Measurements from ENCODE around the gene IL17D. TPM values are rescaled to one million over a fixed set of nuclear protein-coding genes. Genes with fewer than 3 reads are reported as not detected.

Gene IL17D
- total and polyA plus RNA-seq, 2 experiments from 2014 or later: 1.6 to 2.3 TPM

DNA sequence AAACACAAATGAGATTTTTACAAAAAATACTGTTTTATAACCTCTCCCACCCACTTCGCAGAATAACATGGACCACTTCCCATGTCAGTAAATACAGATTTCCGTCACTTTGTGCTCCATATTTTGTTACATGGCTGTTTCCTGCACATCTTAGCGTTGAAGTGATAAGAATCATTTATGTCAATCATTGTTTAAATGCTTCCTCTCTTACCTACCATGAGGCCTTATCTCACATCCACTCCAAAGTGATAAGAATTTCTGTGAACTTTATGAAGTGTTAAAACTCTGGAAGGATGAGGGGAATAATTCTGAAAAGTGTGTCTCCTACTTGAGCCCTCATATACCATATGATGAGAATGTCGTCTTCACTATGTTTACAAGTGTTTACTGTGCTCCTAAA is 36.6 kb upstream of the IL17D start (continued):
- TF ChIP-seq, protein P1, sequence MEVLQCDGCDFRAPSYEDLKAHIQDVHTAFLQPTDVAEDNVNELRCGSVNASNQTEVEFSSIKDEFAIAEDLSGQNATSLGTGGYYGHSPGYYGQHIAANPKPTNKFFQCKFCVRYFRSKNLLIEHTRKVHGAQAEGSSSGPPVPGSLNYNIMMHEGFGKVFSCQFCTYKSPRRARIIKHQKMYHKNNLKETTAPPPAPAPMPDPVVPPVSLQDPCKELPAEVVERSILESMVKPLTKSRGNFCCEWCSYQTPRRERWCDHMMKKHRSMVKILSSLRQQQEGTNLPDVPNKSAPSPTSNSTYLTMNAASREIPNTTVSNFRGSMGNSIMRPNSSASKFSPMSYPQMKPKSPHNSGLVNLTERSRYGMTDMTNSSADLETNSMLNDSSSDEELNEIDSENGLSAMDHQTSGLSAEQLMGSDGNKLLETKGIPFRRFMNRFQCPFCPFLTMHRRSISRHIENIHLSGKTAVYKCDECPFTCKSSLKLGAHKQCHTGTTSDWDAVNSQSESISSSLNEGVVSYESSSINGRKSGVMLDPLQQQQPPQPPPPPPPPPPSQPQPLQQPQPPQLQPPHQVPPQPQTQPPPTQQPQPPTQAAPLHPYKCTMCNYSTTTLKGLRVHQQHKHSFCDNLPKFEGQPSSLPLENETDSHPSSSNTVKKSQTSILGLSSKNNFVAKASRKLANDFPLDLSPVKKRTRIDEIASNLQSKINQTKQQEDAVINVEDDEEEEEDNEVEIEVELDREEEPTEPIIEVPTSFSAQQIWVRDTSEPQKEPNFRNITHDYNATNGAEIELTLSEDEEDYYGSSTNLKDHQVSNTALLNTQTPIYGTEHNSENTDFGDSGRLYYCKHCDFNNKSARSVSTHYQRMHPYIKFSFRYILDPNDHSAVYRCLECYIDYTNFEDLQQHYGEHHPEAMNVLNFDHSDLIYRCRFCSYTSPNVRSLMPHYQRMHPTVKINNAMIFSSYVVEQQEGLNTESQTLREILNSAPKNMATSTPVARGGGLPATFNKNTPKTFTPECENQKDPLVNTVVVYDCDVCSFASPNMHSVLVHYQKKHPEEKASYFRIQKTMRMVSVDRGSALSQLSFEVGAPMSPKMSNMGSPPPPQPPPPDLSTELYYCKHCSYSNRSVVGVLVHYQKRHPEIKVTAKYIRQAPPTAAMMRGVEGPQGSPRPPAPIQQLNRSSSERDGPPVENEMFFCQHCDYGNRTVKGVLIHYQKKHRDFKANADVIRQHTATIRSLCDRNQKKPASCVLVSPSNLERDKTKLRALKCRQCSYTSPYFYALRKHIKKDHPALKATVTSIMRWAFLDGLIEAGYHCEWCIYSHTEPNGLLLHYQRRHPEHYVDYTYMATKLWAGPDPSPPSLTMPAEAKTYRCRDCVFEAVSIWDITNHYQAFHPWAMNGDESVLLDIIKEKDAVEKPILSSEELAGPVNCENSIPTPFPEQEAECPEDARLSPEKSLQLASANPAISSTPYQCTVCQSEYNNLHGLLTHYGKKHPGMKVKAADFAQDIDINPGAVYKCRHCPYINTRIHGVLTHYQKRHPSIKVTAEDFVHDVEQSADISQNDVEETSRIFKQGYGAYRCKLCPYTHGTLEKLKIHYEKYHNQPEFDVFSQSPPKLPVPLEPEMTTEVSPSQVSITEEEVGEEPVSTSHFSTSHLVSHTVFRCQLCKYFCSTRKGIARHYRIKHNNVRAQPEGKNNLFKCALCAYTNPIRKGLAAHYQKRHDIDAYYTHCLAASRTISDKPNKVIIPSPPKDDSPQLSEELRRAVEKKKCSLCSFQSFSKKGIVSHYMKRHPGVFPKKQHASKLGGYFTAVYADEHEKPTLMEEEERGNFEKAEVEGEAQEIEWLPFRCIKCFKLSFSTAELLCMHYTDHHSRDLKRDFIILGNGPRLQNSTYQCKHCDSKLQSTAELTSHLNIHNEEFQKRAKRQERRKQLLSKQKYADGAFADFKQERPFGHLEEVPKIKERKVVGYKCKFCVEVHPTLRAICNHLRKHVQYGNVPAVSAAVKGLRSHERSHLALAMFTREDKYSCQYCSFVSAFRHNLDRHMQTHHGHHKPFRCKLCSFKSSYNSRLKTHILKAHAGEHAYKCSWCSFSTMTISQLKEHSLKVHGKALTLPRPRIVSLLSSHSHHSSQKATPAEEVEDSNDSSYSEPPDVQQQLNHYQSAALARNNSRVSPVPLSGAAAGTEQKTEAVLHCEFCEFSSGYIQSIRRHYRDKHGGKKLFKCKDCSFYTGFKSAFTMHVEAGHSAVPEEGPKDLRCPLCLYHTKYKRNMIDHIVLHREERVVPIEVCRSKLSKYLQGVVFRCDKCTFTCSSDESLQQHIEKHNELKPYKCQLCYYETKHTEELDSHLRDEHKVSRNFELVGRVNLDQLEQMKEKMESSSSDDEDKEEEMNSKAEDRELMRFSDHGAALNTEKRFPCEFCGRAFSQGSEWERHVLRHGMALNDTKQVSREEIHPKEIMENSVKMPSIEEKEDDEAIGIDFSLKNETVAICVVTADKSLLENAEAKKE (CRISPR knock-in tag; IDR thresholded peaks at IDR 0.05): no peak
- TF ChIP-seq, protein P2, sequence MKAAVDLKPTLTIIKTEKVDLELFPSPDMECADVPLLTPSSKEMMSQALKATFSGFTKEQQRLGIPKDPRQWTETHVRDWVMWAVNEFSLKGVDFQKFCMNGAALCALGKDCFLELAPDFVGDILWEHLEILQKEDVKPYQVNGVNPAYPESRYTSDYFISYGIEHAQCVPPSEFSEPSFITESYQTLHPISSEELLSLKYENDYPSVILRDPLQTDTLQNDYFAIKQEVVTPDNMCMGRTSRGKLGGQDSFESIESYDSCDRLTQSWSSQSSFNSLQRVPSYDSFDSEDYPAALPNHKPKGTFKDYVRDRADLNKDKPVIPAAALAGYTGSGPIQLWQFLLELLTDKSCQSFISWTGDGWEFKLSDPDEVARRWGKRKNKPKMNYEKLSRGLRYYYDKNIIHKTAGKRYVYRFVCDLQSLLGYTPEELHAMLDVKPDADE (IDR thresholded peaks at IDR 0.05): no peak
- TF ChIP-seq EZH2 (IDR thresholded peaks at IDR 0.05; ENCODE audit: low read depth, unreplicated experiment): no peak

DNA sequence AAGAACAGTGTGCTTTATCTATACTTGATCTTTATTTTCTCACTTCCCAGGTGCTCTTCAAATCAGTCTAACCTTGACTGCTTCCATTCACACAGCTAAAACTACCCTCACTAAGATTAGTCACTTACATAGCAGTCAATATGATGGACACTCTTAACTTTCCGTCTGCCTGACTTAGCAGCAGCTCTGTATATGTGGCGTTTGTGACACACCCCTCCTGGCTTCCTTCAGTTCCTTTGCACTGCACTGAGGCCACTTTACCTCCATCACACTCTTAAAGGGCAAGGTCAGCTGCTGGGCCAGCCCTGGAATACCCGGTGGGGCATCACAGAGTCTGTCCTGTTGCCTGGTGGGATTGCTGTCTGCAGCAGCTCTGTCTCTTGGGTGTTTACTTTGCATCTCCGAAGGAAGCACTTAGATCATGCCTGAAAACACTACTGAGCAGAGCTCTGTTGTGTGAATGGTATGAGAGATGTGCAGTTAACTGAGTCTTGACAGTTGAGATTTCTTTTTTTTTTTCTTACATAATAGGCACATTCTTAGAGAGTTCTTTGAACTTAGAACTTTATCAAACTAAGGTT is 35.6 kb upstream of the IL17D start:
- no peak overlapping the region for H3K4me2 ChIP-seq
- H3K9me2 ChIP-seq (ENCODE audit: insufficient read depth): no peaks in the 10 kb centered on the region
- Mint-ChIP-seq H3K9me3 (no peaks in the 10 kb centered on the region; the same call in 2 of the 3 replicates), H3K4me3 (no peak overlapping the region), H3K36me3 (ENCODE audit: low read depth) (no peaks in the 10 kb centered on the region), H3K27ac (no peak overlapping the region), H3K27me3 (ENCODE audit: insufficient read depth, low read depth, poor library complexity) (no peaks in the 10 kb centered on the region), H3K4me1 (no peaks in the 10 kb centered on the region)
- H4K20me1 ChIP-seq (replicated peaks; ENCODE audit: insufficient read depth): no peaks in the 10 kb centered on the region
- H3K27me3 ChIP-seq (ENCODE audit: insufficient read depth): no peaks in the 10 kb centered on the region
- H3K27ac ChIP-seq (ENCODE audit: low read depth): no peak overlapping the region
- H3K36me3 ChIP-seq (ENCODE audit: insufficient read depth): no peaks in the 10 kb centered on the region
- no peak overlapping the region for H3K4me3 ChIP-seq
- no peak overlapping the region for H2AFZ ChIP-seq
- TF ChIP-seq EZH2 (IDR thresholded peaks at IDR 0.05; ENCODE audit: low read depth, unreplicated experiment) (no peak), EZH2phosphoT487 (IDR thresholded peaks at IDR 0.05; ENCODE audit: unreplicated experiment) (no peak)
- TF ChIP-seq, protein P3, sequence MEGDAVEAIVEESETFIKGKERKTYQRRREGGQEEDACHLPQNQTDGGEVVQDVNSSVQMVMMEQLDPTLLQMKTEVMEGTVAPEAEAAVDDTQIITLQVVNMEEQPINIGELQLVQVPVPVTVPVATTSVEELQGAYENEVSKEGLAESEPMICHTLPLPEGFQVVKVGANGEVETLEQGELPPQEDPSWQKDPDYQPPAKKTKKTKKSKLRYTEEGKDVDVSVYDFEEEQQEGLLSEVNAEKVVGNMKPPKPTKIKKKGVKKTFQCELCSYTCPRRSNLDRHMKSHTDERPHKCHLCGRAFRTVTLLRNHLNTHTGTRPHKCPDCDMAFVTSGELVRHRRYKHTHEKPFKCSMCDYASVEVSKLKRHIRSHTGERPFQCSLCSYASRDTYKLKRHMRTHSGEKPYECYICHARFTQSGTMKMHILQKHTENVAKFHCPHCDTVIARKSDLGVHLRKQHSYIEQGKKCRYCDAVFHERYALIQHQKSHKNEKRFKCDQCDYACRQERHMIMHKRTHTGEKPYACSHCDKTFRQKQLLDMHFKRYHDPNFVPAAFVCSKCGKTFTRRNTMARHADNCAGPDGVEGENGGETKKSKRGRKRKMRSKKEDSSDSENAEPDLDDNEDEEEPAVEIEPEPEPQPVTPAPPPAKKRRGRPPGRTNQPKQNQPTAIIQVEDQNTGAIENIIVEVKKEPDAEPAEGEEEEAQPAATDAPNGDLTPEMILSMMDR (conservative IDR thresholded peaks at IDR 0.05; ENCODE audit: low read depth in 2 of 2): no peak
- TF ChIP-seq, protein P1 (CRISPR knock-in tag; IDR thresholded peaks at IDR 0.05): no peak
- H3K4me1 ChIP-seq (ENCODE audit: insufficient read depth): no peaks in the 10 kb centered on the region
- H3K79me2 ChIP-seq (replicated peaks; ENCODE audit: insufficient read depth): no peaks in the 10 kb centered on the region
- DNase-seq (ENCODE audit: low spot score) (no peak), ATAC-seq (no peak)
- no peaks in the 10 kb centered on the region for H3F3A ChIP-seq (replicated peaks; ENCODE audit: low read depth)

Data from GM23338 (cell line).